ENCODE data around the gene TGFBR3L.
A peak's percentile ranks its signal among the peaks of the same experiment; 100 is the strongest.
"Not testable (repeated sequence)": the region's sequence is repeated elsewhere in the genome, so short reads cannot be mapped to it uniquely, and the experiment has no call there.

TGFBR3L gene

DNA sequence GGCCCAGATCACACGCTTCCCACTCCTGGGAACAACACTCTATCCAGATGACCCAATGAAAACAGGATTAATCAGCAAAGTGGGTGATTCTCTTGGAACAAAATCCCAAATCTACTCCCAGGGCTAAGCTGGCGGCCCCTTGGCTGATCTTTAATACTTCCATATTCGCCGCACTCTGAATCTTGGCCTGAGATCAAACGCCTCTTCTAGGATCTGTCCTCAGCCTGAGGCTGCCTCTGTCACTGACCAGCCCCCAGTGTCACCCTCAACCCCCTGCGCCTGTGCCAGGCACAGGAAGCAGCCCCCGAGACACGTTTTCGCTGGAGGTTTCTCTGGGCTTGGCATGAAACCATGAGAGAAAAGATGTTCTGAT lies 13.7 kb downstream of the TGFBR3L start:
- DNase-seq (ENCODE audit: low read depth) = no peak

DNA sequence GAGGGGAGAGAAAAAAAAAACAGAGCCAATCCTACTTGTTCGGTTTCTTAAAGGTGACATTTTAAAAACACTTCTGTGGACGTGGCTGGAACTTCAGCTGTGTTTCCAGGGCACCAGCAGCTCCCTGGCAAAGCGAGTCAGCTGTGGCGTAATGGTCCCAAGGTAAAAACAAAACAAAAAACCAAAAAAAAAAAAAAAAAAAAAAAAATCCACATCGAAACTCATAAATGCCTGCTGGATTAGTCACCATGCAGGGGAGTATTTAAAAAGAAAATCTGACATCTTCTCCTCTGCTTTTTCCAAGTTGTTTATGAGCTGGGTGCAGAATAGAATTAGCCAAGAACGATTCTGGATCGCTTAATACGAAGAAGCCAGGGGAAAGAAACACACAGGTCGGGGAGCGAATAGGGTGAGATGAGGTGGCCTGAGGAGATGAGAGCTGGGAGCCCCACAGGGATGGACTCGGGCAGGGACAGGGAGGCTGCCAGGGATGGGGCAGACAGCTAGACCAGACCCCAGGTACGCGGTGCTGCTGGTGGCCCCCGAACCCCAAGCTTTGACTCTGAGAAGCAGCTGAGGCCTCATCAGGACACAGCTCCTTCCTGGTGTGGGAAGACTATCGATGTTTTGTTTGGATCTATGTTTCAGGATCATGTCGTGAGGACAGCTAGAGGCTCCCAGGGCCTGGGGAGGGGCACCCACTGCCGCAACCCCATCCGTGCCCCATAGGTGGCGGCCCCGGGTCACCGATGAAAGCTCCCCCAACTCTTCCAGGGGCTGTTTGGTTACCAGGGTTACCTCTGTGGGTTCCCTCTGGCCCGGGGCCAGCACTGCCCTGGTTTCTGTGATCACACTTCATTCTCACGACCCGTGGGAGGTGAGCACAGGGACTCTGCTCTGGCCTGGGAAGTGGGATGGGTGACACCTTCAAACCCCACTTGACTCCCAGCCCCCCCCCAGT lies 14.4 kb downstream of the TGFBR3L start:
- DNase-seq (ENCODE audit: low read depth) = peak; percentile 53

DNA sequence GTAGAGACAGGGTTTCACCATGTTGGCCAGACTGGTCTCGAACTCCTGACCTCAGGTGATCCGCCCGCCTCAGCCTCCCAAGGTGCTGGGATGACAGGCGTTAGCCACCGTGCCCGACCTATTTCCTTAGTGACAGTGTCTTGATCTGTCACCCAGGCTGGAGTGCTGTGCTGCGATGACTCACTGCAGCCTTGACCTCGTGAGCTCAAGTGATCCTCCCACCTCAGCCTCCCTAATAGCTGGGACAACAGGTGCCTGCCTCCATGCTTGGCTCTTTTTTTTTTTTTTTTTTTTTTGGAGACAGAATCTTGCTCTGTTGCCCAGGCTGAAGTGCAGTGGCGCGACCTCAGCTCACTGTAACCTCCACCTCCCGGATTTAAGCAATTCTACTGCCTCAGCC lies 15.4 kb downstream of the TGFBR3L start:
- not testable (repeated sequence) for DNase-seq (ENCODE audit: low read depth)

DNA sequence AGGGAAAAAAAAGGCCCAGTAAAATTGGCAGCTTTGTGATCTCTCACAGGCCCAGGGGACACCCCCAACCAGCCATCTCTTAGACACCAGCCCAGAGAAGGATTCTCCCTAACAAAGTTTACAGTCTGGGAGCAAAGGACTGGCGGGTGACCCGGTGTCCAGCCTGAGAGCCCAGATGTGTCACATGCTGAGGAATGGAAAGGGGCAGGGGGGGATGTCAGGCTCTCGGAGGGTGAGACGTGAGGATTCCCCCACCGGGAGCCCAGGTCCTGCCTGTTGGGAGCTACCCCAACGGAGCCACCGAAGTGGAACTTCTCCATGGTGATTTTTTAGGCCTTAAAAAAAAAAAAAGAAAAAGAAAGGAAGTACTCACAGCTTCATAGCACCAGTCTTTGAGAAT lies 16.1 kb downstream of the TGFBR3L start:
- no peak for DNase-seq (ENCODE audit: low read depth)

DNA sequence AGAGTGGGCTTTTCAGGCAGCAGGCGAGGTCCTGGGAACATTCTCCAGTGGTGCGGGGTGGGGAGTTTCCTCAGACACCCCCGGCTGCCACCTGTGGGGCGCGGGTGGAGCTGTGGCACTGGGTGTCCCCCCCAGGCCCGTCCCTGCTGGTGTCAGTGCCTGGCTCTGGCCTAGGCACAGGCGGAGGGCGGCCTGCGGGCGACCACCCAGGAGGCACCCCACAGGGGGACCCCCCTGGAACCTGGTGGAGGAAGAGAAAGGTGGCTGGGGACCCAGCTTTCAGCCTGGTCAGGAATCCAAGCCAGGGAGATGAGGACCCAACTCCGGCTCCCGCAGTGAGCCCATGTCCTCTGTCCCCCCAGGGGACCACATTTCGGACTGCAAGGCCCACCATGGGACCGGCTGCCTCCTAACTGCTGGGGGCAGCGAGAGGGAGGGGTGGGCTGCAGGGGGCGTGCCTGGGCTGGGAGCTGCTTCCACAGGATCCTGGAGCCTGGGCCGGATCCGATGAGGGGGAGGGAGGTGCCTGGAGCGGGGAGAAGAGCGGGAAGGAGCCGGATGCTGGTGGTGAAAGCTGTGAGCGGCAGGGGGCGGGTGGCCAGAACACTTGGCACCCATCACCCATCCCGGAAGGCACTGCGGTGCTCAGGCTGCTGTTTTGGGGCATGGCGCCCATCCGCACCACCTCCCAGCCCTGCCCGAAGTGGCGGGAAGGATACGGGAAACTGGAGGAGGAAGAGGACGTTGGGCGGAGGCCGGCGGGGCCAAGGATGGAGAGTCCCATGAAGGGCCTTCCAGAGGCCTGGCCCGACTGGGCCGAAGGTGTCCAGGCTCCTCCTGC lies 16.8 kb downstream of the TGFBR3L start:
- DNase-seq (ENCODE audit: low read depth) = no peak

DNA sequence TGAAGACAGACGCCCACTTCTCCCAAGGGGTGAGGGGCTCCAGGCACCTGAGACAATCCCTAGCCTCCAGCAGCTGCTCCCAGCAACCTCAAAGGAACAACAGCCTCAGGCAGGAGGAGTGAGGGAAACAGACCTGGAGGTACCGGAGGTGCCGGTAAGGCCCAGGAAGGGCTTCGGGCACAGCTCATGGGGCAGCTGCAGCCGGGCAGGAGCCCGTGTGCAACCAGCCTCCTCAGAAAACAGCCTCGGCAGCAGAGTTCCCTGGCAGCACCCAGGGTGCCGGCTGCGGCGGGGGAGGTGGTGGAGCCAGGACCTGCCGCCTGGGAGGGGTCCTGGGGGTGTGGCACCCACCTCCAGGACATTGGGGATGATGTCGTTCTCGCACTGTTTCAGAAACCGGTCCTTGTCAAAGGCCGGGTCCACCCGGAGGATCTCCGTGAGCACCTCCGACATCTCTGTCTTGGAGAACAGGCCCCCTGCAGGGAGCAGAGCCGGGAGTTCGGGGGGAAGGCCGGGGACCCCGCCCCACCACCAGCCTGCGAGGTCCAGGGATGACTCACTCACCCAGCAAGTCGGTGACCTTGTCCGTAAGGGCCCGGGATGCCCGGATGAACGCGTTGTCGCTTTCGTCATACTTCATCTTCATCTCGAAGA lies 17.8 kb downstream of the TGFBR3L start:
- DNase-seq (ENCODE audit: low read depth) = no peak

DNA sequence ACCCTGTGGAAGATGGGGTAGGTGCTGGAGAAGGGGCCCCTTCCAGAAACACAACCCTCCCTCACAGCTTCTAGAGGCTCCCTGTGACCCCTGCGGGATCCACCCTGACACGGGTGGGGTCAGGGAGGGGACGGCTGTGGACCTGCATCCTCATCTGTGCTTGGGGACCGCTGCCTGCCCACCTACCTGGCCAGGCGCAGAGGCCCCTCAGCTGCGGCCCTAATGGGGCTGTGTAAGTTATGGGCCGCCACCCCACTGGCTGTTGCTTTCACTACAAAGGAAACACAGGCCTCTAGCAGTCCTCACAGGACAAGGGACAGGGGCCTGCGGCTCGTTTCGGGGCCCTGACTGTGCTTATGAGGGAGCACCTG lies 18.3 kb downstream of the TGFBR3L start:
- no peak for DNase-seq (ENCODE audit: low read depth)

DNA sequence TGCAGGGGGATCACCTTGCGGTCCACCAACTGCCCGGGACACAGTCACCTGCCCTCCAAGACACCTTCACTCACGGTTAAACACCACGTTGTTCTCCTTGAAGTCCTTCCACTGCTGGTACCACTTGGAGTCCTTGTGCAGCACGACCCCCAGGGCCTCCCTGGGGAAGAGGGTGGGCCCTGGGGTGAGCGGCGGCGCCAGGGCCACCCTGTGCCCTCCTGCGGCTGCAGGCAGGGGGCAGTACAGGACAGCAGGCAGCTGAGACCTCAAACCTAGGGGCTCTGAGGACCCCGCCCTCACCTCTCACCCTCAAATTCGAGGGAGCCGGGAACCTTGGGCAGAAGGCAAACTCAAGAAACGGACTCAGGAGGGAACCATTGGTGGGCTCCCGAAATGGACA lies 18.8 kb downstream of the TGFBR3L start:
- DNase-seq (ENCODE audit: low read depth) = no peak

DNA sequence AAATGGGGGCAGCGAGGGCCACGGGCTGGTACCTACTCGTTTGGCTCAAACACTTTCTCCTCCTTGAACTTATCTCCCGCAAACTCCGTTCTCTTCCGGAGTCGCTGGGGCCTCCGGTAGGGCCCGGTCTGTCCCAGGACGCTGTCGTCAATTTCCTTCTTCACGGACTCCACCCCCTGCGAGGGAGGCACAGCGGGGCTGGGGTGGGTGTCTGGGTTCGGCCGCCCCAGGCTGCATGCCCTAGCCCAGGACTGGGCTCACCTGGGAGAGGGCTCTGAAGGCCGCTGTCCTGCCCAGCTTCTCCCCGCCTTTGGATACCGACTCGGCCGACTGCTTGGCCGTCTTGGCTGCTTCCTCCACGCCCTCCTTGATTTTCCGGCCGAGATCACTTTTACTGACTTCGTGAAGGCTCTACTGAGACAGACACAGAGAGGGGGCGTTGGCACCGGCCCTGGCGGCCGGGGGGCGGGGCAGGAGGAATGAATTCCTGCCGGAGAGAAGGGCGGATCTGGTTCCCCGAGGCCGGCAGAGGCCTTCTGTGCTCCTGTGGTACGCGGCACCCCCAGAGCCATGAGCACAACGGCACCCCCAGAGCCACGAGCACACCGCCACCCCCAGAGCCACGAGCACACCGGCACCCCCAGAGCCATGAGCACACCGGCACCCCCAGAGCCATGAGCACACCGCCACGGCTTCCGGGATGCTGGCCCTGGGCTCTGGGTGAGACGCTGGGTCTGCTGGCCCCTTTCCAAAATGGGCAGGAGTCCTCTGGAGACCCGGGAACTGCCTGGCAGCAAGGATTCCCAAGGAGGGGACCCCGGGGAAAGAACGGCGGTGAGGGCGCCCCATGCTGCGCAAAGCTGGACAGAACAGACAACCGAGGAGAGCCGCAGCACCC lies 19.4 kb downstream of the TGFBR3L start:
- no peak for DNase-seq (ENCODE audit: low read depth)

DNA sequence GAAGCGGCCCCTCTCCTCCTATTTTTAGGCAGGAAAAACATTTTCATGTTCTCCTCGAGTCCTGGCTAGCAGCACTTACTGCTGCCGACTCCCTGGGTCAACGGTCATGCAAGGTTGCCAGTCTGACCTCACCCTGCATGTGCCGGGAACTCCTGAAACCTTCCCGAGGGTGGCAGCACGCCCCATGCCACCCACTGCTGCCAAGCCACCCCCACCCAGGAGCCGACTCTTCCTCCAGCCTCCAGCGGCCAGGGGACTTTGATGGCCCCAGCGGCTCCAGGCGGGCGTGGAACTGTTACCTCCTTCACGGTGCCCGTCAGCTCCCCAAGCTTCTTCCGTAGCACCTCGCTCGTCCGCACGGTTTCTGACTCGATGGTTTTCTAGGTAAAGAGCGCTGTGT lies 20.1 kb downstream of the TGFBR3L start:
- no peak for DNase-seq (ENCODE audit: low read depth)

DNA sequence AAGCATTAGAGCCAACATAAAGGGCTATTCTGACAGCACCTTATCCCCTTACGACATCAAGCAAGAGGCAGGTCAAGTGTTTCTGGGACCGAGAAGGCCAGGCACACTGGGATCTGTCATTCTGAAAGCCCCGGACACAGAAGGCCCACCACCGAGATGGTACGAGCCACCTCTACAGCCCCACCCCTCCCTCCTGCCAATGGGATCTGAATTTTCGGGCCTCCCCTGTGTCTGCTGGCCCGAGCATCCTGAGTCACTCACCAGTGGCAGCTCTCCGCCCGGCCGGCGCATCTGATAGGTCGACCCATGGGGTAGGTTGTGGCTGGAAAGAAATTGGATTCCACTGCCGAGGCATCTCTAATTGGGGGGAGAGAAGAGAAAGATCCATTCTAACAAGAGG lies 26.2 kb downstream of the TGFBR3L start:
- no peak for DNase-seq (ENCODE audit: low read depth)

DNA sequence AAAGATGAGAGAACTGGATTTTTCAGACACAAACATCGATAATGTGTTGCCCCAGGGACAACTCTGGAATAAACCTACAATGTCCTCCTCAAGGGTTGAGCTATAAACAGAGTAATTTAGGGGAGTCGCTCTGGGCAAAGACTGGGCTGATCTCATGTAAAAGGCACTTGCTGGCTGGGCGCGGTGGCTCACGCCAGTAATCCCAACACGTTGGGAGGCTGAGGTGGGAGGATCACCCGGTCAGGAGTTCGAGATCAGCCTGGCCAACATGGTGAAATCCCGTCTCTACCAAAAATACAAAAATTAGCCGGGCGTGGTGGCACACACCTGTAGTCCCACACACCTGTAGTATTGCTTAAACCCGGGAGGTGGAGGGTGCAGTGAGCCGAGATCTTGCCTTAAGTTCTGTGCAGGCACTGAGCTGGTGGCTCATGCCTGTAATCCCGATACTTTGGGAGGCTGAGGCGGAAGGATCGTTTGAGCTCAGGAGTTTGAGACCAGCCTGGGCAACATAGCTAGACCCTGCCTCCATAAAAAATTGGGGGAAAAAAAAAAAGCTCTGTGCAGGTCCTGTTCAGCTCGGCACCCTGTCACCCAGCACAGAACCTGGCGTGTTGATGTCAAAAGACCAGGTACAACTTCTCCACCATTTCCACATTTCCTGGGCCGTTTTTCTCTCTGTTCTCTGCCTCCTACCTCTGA lies 27.4 kb downstream of the TGFBR3L start:
- no peak for DNase-seq (ENCODE audit: low read depth)

DNA sequence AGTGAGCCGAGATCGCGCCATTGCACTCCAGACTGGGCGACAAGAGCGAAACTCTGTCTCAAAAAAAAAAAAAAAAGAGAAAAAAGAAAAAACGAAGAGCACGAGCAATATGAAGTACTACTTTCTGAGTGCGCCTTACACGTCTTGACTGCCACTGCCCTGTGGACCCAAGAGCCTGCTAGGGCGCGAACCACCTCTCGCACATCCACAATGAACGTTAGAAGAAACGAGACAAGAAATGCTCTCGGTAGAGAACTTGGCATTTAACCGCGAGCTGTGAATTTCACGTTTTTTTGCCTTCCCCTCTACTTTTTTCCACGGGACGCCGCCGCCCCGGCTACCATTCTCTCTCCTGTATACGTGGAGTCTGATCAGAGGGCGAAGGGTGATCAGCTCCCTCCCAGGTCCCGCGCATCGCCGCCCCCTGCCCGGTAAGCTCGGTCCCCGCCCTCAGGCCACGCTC lies 28.4 kb downstream of the TGFBR3L start:
- no peak for DNase-seq (ENCODE audit: low read depth)

DNA sequence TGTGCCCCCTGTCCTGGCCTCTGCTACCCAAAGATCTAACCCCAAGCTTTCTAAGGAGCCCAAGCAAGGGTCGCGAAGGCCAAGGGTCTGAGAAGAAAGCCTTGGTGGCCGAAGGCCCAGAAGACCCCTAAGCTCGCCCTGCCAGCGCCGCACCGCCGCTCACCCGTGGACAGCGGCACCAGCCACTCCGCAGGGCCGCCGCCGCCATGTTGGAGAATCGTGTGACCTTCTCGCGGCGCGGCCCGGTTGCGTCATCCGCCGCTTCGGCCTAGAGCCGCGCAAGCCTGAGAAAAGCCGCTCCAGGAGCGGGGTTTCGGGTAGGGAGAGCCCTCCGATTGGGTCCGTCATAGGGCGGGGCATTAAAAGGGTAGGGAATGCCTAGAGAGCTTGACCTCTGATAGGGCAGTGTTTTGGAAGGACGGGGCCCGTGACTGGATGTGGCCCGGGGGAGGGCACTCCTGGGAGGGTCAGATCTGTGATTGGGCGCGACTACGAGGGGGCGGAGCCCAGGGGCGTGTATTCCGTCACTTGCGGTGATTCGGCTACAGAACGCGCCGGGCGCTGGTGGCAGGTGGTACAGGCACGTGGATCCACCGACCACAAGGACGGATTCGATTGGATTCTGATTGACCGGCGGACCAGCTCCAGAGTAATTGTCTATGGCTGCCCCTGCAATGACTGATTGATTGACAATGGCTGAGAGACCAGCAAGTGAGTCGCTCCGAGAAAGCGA lies 29.0 kb downstream of the TGFBR3L start, which contains the start of gene TIMM44:
Gene TIMM44 (minus strand): TSS at position 223 of the 733 bp plus-strand sequence. CDS start 15 bp downstream, at position 208.
- DNase-seq (ENCODE audit: low read depth) = peak; percentile 98

DNA sequence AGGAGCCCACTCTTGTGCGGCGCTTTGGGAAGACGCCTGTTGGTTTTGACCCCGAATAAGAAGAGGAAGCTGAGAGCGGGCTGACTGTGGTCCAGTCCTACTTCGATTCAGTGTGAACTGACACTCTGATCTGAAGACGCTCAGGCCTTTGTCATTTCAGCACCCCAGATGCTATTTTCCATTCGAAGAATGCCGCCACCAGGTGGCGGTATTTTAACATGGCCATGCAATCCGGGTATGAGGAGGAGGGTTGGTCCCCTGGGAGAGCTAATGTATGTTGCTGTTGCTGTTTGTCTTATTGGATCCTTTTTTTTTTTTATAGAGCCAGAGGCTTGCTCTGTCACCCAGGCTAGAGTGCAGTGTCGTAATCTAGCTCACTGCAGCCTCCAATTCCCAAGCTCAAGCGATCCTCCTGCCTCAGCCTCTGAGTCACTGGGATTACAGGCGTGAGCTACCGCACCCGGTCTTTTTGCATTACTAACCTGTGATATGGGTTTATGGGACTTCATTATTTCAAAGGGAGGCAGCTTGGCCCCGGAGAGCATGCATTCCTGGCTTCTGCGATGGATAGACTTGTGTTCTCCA lies 29.6 kb downstream of the TGFBR3L start:
- peak; percentile 77 for DNase-seq (ENCODE audit: low read depth)

DNA sequence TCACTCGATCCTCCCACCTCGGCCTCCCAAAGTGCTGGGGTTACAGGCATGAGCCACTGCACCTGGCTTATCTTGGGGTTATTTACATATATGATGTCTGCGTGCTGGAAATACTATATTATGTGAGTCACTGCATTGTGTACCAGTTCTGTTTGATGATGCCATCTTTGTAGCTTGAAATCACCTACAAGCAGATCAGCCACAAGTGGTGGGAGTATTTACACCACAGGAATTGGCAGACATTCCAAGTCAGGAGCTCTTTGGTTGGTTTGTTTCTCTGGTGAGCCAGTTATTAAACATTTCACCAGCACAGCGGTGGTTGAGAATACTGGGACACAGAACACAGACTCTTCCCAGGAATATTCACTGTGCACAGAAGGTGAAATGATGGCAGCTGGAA lies 33.3 kb downstream of the TGFBR3L start:
- no peak for DNase-seq (ENCODE audit: low read depth)

DNA sequence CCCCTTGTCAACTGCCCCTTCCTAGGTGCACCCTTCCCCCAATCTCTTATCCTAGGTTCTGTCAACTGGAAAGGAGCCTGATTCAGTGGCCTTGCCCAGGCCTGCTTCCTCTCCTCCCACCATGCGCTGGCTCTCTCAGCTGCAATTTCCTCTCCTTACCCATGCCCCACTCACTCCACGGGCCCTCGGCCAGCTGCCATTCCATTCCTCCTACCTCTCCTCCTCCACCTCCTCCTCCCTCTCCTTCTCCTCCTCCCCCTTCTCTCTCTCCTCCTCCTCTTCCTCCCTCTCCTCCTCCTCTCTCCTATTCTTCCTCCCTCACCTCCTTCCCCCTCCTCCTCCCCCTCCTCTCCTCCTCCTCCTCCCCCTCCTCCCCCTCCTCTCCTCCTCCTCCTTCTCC lies 38.4 kb downstream of the TGFBR3L start:
- no peak for DNase-seq (ENCODE audit: low read depth)

DNA sequence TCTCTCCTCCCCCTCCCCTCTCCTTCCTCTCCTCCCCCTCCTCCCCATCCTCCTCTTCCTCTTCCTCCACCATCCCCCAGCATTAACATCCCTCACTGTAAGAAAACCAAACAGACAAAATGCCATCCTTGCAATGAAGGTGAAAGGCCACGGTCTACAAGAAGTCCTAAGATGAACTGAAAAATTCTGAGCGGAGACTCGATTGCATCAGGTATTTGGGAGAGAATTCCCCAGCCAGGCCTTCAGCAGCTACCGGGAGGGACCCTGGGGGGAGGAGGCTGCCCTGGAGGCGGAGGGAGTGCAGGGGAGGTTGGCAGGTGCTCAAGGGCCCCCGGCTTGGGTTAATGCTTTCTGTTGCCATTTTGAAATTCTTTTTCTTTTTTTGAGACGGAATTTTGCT lies 38.9 kb downstream of the TGFBR3L start:
- DNase-seq (ENCODE audit: low read depth) = no peak

DNA sequence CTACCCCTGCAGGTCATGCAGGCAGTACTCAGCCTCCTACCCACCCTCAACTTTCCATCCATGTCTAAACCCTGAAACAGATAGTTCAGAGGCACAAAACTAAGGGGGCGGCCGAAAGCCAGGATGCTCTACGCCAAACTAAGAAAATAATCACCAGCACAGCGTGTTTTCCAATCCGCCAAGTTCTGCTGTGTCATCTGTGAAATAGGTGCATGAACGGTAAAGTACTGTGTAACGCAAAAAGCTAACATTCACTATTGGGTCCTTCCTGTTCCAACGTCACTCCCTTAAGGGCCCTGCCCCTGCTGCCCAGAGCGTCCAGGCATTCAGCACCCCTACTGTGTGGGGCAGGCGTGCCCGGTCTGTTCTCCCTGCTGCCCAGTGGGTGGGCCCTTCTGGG lies 41.1 kb downstream of the TGFBR3L start:
- DNase-seq (ENCODE audit: low read depth) = no peak

DNA sequence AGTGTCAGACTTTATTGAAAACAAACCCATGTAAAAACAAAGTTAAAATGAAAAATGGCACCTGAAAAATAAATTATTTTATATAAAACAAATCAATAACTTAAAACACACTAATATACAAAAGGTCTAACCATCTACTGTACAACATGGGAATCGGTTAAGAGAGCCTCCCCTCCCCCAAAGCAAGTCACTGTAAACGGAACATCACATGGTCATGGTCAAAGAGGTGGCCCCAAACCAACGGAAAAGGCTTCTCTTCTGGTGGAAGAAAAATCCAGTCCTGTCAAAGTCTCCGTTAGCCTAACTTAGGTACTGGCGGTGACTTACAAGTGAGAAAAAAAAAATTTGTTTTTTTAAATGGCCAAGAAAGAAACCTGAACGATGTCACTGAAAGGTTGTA lies 44.6 kb downstream of the TGFBR3L start:
- no peak for DNase-seq (ENCODE audit: low read depth)
